IMR-90 (cell line): ENCODE data around the gene SLC35F1. TPM values are rescaled to one million over a fixed set of nuclear protein-coding genes. Genes with fewer than 3 reads are reported as not detected.

Experiments used
- ATAC-seq: fragments of 200-7000 bp; cut with Tn5 transposase; 2 replicates; pipeline ENCODE4 v1.9.1; 2020; ENCODE audit warnings: low read depth, mild to moderate bottlenecking, moderate library complexity
- BruUV-seq: library from RNA; stranded (reverse); fragments of 400-500 nt; replicated peaks from 2 replicates; lab custom pipeline; 2021; lab: Mats Ljungman, UMichigan
- CTCF ChIA-PET: fragments of 300-600 bp; formaldehyde crosslinking; extraction: SDS; loops from one replicate; lab custom pipeline; 2021; ENCODE audit warnings: antibody characterized with exemption; lab: Yijun Ruan, JAX
- POLR2A ChIA-PET: fragments of 300-600 bp; sonication (Branson Sonifier 250); formaldehyde crosslinking; loops from one replicate; lab custom pipeline; 2022; ENCODE audit warnings: antibody characterized with exemption; ENCODE audit not compliant: unreplicated experiment; lab: Charles Lee
- DNase-seq: peaks from one replicate; pipeline ENCODE4 v3.0.0; 2013
- H2AFZ ChIP-seq: replicated peaks from 2 replicates; pipeline ENCODE3; 2013; ENCODE audit warnings: low read length, mild to moderate bottlenecking; ENCODE audit not compliant: poor library complexity
- H2AK5ac ChIP-seq: 2 replicates; pipeline ENCODE4 v1.6.1; 2013; ENCODE audit warnings: low read depth, low read length, inconsistent platforms
- H2AK9ac ChIP-seq: replicated peaks from 2 replicates; pipeline ENCODE3; 2013; ENCODE audit warnings: mild to moderate bottlenecking, low read depth, low read length, moderate library complexity; ENCODE audit not compliant: poor library complexity
- H2BK120ac ChIP-seq: 2 replicates; pipeline ENCODE4 v1.6.1; 2013; ENCODE audit warnings: low read depth, low read length, inconsistent platforms
- H2BK15ac ChIP-seq: 3 replicates; pipeline ENCODE4 v1.6.1; 2013; ENCODE audit warnings: low read depth, low read length, inconsistent platforms
- H2BK20ac ChIP-seq: 2 replicates; pipeline ENCODE4 v1.6.1; 2013; ENCODE audit warnings: low read depth, mild to moderate bottlenecking, inconsistent platforms, low read length, moderate library complexity
- H2BK5ac ChIP-seq: 2 replicates; pipeline ENCODE4 v1.6.1; 2013; ENCODE audit warnings: mild to moderate bottlenecking, low read depth, low read length, inconsistent platforms; ENCODE audit not compliant: poor library complexity, severe bottlenecking
- H3K14ac ChIP-seq: replicated peaks from 2 replicates; pipeline ENCODE4 v1.6.1; 2013; ENCODE audit warnings: low read depth, low read length, inconsistent platforms
- H3K18ac ChIP-seq: 2 replicates; pipeline ENCODE4 v1.6.1; 2013; ENCODE audit warnings: low read depth, low read length, control low read depth
- H3K23ac ChIP-seq: 2 replicates; pipeline ENCODE4 v1.6.1; 2013; ENCODE audit warnings: low read depth, low read length, inconsistent platforms
- H3K27ac ChIP-seq: 2 replicates; pipeline ENCODE4 v1.5.1; 2013; ENCODE audit warnings: mild to moderate bottlenecking, control low read depth, low read length; ENCODE audit not compliant: insufficient read depth
- H3K27me3 ChIP-seq: 2 replicates; pipeline ENCODE4 v1.6.1; 2013; ENCODE audit warnings: low read length; ENCODE audit not compliant: control insufficient read depth, insufficient read depth
- H3K36me3 ChIP-seq: 2 replicates; pipeline ENCODE4 v1.6.1; 2013; ENCODE audit warnings: low read length, mixed read lengths; ENCODE audit not compliant: control insufficient read depth, insufficient read depth
- H3K4ac ChIP-seq: 2 replicates; pipeline ENCODE4 v1.6.1; 2013; ENCODE audit warnings: low read depth, low read length, inconsistent platforms
- H3K4me1 ChIP-seq: 2 replicates; pipeline ENCODE4 v1.6.1; 2013; ENCODE audit warnings: low read length, mixed read lengths; ENCODE audit not compliant: control insufficient read depth, insufficient read depth
- H3K4me2 ChIP-seq: 2 replicates; pipeline ENCODE4 v1.6.1; 2013; ENCODE audit warnings: low read depth, mild to moderate bottlenecking, control low read depth, low read length, moderate library complexity
- H3K4me3 ChIP-seq: 2 replicates; pipeline ENCODE4 v1.5.1; 2013; ENCODE audit warnings: low read depth, mild to moderate bottlenecking, control low read depth, low read length, moderate library complexity; ENCODE audit not compliant: insufficient read depth
- H3K56ac ChIP-seq: 2 replicates; pipeline ENCODE4 v1.6.1; 2013; ENCODE audit warnings: low read length, inconsistent platforms; ENCODE audit not compliant: insufficient read depth; ENCODE audit errors: extremely low read depth
- H3K79me1 ChIP-seq, 2 experiments: 2 replicates each; pipeline ENCODE4 v1.6.1; 2013; ENCODE audit warnings: low read length in 2 of 2, inconsistent platforms in 1 of 2, low read depth in 1 of 2
- H3K9ac ChIP-seq: 2 replicates; pipeline ENCODE4 v1.6.1; 2013; ENCODE audit warnings: low read depth, low read length, control low read depth
- H3K9me1 ChIP-seq: 2 replicates; pipeline ENCODE4 v1.6.1; 2013; ENCODE audit warnings: low read length, inconsistent platforms; ENCODE audit not compliant: insufficient read depth
- H3K9me3 ChIP-seq: 2 replicates; pipeline ENCODE4 v1.6.1; 2013; ENCODE audit warnings: low read length; ENCODE audit not compliant: control insufficient read depth, insufficient read depth
- H4K20me1 ChIP-seq: 2 replicates; pipeline ENCODE4 v1.6.1; 2013; ENCODE audit warnings: low read length, inconsistent platforms; ENCODE audit not compliant: insufficient read depth
- H4K5ac ChIP-seq: 2 replicates; pipeline ENCODE4 v1.6.1; 2013; ENCODE audit warnings: mild to moderate bottlenecking, low read depth, low read length, control low read depth
- H4K8ac ChIP-seq, 2 experiments: 2 replicates each; pipeline ENCODE4 v1.6.1; 2013; ENCODE audit warnings: low read depth in 2 of 2, low read length in 2 of 2, control low read depth in 1 of 2, inconsistent platforms in 1 of 2
- H4K91ac ChIP-seq: 2 replicates; pipeline ENCODE4 v1.6.1; 2013; ENCODE audit warnings: low read depth, low read length, inconsistent platforms; ENCODE audit not compliant: insufficient read depth
- BHLHE40 ChIP-seq: fragments of 150-350 bp; IDR thresholded peaks from 2 replicates; pipeline ENCODE4 v1.6.1; 2016; ENCODE audit warnings: mild to moderate bottlenecking, low read depth, low read length
- CEBPB ChIP-seq: IDR thresholded peaks from 2 replicates; pipeline ENCODE4 v1.6.1; 2012; ENCODE audit warnings: low read depth, low read length, improper control_type of control experiment
- CTCF ChIP-seq: conservative IDR thresholded peaks from 2 replicates; pipeline ENCODE4 v1.5.1; 2012; ENCODE audit warnings: mild to moderate bottlenecking, low read depth, low read length, improper control_type of control experiment
- ELK1 ChIP-seq: fragments of 150-350 bp; IDR thresholded peaks from 2 replicates; pipeline ENCODE4 v1.6.1; 2016; ENCODE audit warnings: low read depth, mild to moderate bottlenecking, low read length, moderate library complexity, borderline replicate concordance
- FOS ChIP-seq: fragments of 150-350 bp; IDR thresholded peaks from 2 replicates; pipeline ENCODE4 v1.6.1; 2016; ENCODE audit warnings: low read depth, low read length
- MAFK ChIP-seq: IDR thresholded peaks from 2 replicates; pipeline ENCODE4 v1.6.1; 2012; ENCODE audit warnings: low read depth, low read length, improper control_type of control experiment
- MAZ ChIP-seq: IDR thresholded peaks from 2 replicates; pipeline ENCODE4 v1.6.1; 2012; ENCODE audit warnings: low read depth, mild to moderate bottlenecking, low read length, improper control_type of control experiment, moderate library complexity, borderline replicate concordance
- MXI1 ChIP-seq: IDR thresholded peaks from 2 replicates; pipeline ENCODE4 v1.6.1; 2012; ENCODE audit warnings: low read depth, mild to moderate bottlenecking, low read length, moderate library complexity, borderline replicate concordance
- RAD21 ChIP-seq: IDR thresholded peaks from 2 replicates; pipeline ENCODE4 v1.6.1; 2012; ENCODE audit warnings: low read length, improper control_type of control experiment
- RCOR1 ChIP-seq: IDR thresholded peaks from 2 replicates; pipeline ENCODE4 v1.6.1; 2012; ENCODE audit warnings: mild to moderate bottlenecking, low read length, improper control_type of control experiment; ENCODE audit not compliant: insufficient replicate concordance
- RFX5 ChIP-seq: IDR thresholded peaks from 2 replicates; pipeline ENCODE4 v1.8.0; 2012; ENCODE audit warnings: low read depth, mild to moderate bottlenecking, low read length, moderate library complexity
- WGBS, 2 experiments: methylation state at CpG; one replicate each; pipeline versions ENCODE4 v1.1.5 to v1.1.7; 2013; ENCODE audit warnings: missing lambda C conversion rate in 2 of 2; ENCODE audit not compliant: insufficient read length in 1 of 2; ENCODE audit errors: extremely low coverage in 2 of 2; 5-methylcytosine and 5-hydroxymethylcytosine counted together
- dilution Hi-C: fragments of 300-500 bp; cut with HindIII; formaldehyde crosslinking; loops from one replicate; pipeline ENCODE4 v1.14.3; 2018; ENCODE audit warnings: low sequenced_read_pairs; ENCODE audit not compliant: unreplicated experiment
- in situ Hi-C: fragments of 300-500 bp; cut with MboI; formaldehyde crosslinking; loops from 3 replicates; pipeline ENCODE4 v1.14.3; 2019; ENCODE audit warnings: low sequenced_read_pairs, inconsistent platforms, mixed read lengths
- intact Hi-C: fragments of 100-400 bp; cut with micrococcal nuclease; formaldehyde crosslinking; loops from 2 replicates; pipeline ENCODE4 v1.10.0; 2022
- polyA plus RNA-seq, 3 experiments: library from polyadenylated mRNA; depleted of rRNA; stranded (reverse); fragments of >200 nt; gene quantifications; 2 replicates each; pipeline ENCODE4 v1.2.3, GENCODE V29; 2012; ENCODE audit warnings: low replicate concordance in 1 of 3
- total RNA-seq: library from RNA; depleted of rRNA; stranded (reverse); fragments of >200 nt; gene quantifications from 2 replicates; pipeline ENCODE4 v1.2.3, GENCODE V29; 2012
- TF ChIP-seq, protein P1 (sequence below): fragments of 150-350 bp; IDR thresholded peaks from 2 replicates; pipeline ENCODE4 v1.6.1; 2017; ENCODE audit warnings: mild to moderate bottlenecking, antibody characterized with exemption, low read length, low read depth

Gene SLC35F1
- total and polyA plus RNA-seq, 2 of the 4 experiments (the other 2 are of a cell fraction): not detected

DNA sequence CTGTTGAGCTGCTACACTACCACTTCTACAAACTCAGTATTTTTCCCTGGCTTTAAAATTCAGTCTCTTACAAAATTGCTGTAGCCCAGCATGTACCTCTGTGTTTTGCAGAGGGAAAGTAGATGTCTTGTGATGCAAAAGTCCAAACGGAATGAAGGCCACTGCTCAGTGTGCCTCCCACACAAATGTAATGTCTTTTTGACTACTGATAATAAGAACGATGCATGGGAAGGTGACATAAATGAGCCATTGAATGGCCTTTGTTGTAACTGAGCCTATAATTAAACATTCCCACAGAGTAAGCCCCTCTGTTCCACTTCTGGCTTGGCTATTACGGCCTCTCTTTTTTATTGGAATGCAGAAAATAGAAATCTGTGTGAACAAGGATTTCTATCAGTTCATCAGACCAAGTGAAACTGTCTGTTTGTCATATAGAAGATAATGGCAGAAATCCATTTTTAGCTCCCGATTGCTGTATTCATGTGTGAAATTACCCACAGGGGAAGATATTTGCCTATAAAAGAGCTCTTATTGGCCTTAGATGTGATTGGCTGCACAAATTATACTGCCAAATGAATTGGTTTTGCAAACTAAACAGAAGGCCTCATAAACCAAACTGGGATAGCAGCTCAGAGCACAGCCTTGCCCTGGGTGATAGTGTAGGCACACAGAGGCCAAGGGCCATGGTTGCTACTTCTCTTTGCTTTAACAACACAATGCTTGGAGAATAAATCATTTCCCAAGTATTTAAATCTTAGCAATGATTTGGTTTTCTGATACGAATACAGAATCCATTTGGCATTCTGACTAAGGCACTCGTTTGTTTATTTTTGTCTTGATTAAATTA lies 399.6 kb downstream of the SLC35F1 start:
- peak overlapping the region; percentile 31; the same call in 1 of the 2 replicates for H3K14ac ChIP-seq
- H2BK15ac ChIP-seq: no peak overlapping the region
- H3K56ac ChIP-seq: no peak overlapping the region
- DNase-seq (no peak), ATAC-seq (peak; percentile 66)
- no peak overlapping the region for H3K27ac ChIP-seq
- WGBS, 2 experiments: no CpG with 5 or more reads among the region's 6 CpGs
- H3K27me3 ChIP-seq: no peaks in the 10 kb centered on the region
- no peak overlapping the region for H3K18ac ChIP-seq
- in situ Hi-C loops: no loop called here
- no peaks in the 10 kb centered on the region for H4K20me1 ChIP-seq
- ChIA-PET CTCF (interaction anchor here (1.3 kb wide), 1 partner anchor 22 kb away, joined by 4 read pairs; no protein-coding TSS in a partner anchor), POLR2A (no interaction called here)
- H3K4ac ChIP-seq: peak overlapping the region; percentile 27; the same call in 1 of the 2 replicates
- H3K4me3 ChIP-seq: no peak overlapping the region
- no TSS peak for BruUV-seq
- dilution Hi-C loops: no loop called here
- no peak overlapping the region for H4K91ac ChIP-seq
- H3K4me2 ChIP-seq: no peak overlapping the region
- H3K36me3 ChIP-seq: no peaks in the 10 kb centered on the region
- no peak overlapping the region; the same call in 1 of the 2 replicates for H2BK120ac ChIP-seq
- H4K5ac ChIP-seq: peak overlapping the region; percentile 8; the same call in 1 of the 2 replicates
- no peaks in the 10 kb centered on the region for H3K79me1 ChIP-seq
- intact Hi-C loops: no loop called here
- H2BK5ac ChIP-seq: no peak overlapping the region
- no peak overlapping the region for H2AK5ac ChIP-seq
- no peak overlapping the region for H2AK9ac ChIP-seq
- H2AFZ ChIP-seq: no peak overlapping the region
- no peaks in the 10 kb centered on the region; the same call in 1 of the 2 replicates for H3K4me1 ChIP-seq
- no peaks in the 10 kb centered on the region for H3K9me3 ChIP-seq
- no peak overlapping the region for H2BK20ac ChIP-seq
- TF ChIP-seq RFX5: no peak
- TF ChIP-seq, protein P1, sequence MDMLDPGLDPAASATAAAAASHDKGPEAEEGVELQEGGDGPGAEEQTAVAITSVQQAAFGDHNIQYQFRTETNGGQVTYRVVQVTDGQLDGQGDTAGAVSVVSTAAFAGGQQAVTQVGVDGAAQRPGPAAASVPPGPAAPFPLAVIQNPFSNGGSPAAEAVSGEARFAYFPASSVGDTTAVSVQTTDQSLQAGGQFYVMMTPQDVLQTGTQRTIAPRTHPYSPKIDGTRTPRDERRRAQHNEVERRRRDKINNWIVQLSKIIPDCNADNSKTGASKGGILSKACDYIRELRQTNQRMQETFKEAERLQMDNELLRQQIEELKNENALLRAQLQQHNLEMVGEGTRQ: no peak
- no peak for TF ChIP-seq RAD21
- no peak for TF ChIP-seq ELK1
- no peak for TF ChIP-seq FOS
- TF ChIP-seq BHLHE40: no peak
- TF ChIP-seq CTCF: no peak
- no peak for TF ChIP-seq RCOR1
- TF ChIP-seq MXI1: no peak
- TF ChIP-seq CEBPB: no peak
- no peak for TF ChIP-seq MAZ
- no peak for TF ChIP-seq MAFK
- no peaks in the 10 kb centered on the region; the same call in 1 of the 2 replicates for H3K9me1 ChIP-seq
- H3K9ac ChIP-seq: no peak overlapping the region
- H3K23ac ChIP-seq: no peak overlapping the region
- H4K8ac ChIP-seq: no peak overlapping the region
